DOHH2 (cell line): ENCODE data around the gene AGT.

Source experiments
- H3F3A ChIP-seq: fragments of 200-600 bp; sonication (generic), shearing (Covaris generic); 2 replicates; pipeline ENCODE4 v1.6.0; 2016; ENCODE audit warnings: antibody characterized with exemption, mild to moderate bottlenecking; ENCODE audit not compliant: control insufficient read depth, insufficient read depth
- H3K27ac ChIP-seq: fragments of 200-600 bp; sonication (generic); 2 replicates; pipeline ENCODE4 v1.5.1; 2014; ENCODE audit warnings: low read depth, mild to moderate bottlenecking, low read length, moderate library complexity
- H3K27me3 ChIP-seq: fragments of 200-600 bp; sonication (generic); 2 replicates; pipeline ENCODE4 v1.6.1; 2014; ENCODE audit warnings: mild to moderate bottlenecking, low read length, mixed read lengths; ENCODE audit not compliant: control insufficient read depth
- H3K36me3 ChIP-seq: fragments of 200-600 bp; sonication (generic); 2 replicates; pipeline ENCODE4 v1.6.1; 2014; ENCODE audit warnings: mild to moderate bottlenecking, low read length, moderate library complexity, mixed read lengths; ENCODE audit not compliant: control insufficient read depth
- H3K4me1 ChIP-seq: fragments of 200-600 bp; sonication (generic); 2 replicates; pipeline ENCODE4 v1.6.1; 2014; ENCODE audit warnings: mild to moderate bottlenecking, low read length, mixed read lengths; ENCODE audit not compliant: control insufficient read depth
- H3K4me2 ChIP-seq: fragments of 200-600 bp; sonication (generic); 2 replicates; pipeline ENCODE4 v1.6.0; 2014; ENCODE audit warnings: mild to moderate bottlenecking, low read length, moderate library complexity
- H3K4me3 ChIP-seq: fragments of 200-600 bp; sonication (generic); 2 replicates; pipeline ENCODE4 v1.5.1; 2014; ENCODE audit warnings: mild to moderate bottlenecking, low read length, mixed read lengths
- H3K79me2 ChIP-seq: fragments of 200-600 bp; sonication (generic); 2 replicates; pipeline ENCODE4 v1.6.1; 2014; ENCODE audit warnings: mild to moderate bottlenecking, low read length, mixed read lengths; ENCODE audit not compliant: control insufficient read depth
- H3K9me2 ChIP-seq: fragments of 200-600 bp; sonication (generic); replicated peaks from 2 replicates; pipeline ENCODE4 v1.6.1; 2014; ENCODE audit warnings: mild to moderate bottlenecking, low read length, mixed read lengths; ENCODE audit not compliant: control insufficient read depth
- H3K9me3 ChIP-seq: fragments of 200-600 bp; sonication (generic); 2 replicates; pipeline ENCODE4 v1.6.1; 2014; ENCODE audit warnings: antibody characterized with exemption, low read length, mixed read lengths; ENCODE audit not compliant: control insufficient read depth, insufficient read depth
- H4K20me1 ChIP-seq: fragments of 200-600 bp; sonication (generic); 2 replicates; pipeline ENCODE4 v1.6.0; 2014; ENCODE audit warnings: low read depth, mild to moderate bottlenecking, antibody characterized with exemption, low read length, moderate library complexity; ENCODE audit not compliant: control insufficient read depth, insufficient read depth
- EZH2phosphoT487 ChIP-seq: fragments of 200-600 bp; sonication (generic); IDR thresholded peaks from 2 replicates; pipeline ENCODE4 v1.6.1; 2017; ENCODE audit warnings: borderline replicate concordance, mild to moderate bottlenecking, antibody characterized with exemption, low read length, moderate library complexity, mixed read lengths
- TF ChIP-seq, protein P1 (sequence below): fragments of 200-600 bp; sonication (generic); IDR thresholded peaks from one replicate; pipeline ENCODE4 v1.5.1; 2014; ENCODE audit warnings: antibody characterized with exemption, mild to moderate bottlenecking, low read depth, low read length; ENCODE audit not compliant: poor library complexity, severe bottlenecking

AGT gene

DNA sequence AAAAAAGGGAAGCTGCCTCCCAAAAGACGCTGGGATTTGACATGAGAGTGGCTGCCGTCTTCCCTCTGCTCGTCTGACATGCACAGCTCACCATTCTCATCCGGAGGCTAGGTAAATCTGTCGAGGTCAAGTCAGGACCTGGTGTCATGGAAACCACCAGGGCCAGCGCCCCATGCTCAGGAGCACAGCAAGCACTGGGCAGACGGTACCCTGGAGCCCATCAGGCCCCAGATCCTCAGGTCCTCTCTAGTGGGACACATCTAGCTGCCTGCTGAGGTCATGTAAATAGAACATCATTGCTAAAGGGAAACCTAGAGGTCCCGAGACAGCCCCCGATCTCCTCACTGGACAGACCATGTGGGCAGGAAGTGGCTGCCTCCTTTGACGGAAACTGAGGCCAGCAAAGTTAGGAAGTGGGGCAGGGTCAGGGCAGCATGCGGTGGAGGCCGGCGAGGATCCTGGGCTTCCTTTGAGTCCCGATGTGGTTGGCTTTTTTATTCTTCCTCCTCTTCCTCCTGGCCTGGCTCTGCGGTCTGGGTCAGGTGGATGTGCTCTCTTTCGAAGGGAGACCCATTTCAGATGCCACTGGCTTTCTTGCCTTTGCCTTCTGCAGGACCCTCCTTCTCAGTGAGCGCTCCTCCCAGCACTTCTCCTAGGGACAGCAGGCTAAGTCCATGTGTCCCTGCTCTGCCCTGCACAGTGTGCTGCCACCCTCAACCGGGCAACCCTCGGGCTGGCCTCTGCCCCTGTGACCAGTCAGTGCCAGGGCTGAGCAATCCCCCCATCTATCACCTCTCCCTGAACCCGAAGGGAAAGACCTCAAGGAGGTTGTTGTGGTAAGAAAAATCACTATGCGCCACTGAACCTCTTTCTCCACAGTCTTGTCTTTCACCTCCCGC, 5.9 kb downstream of the AGT start:
- Histone ChIP-seq H3K79me2 (no peaks in the 10 kb centered on the region), H3K4me3 (no peak overlapping the region), H3K27me3 (no peaks in the 10 kb centered on the region), H3K9me2 (no peaks in the 10 kb centered on the region), H4K20me1 (no peaks in the 10 kb centered on the region), H3K4me2 (no peak overlapping the region), H3F3A (no peaks in the 10 kb centered on the region), H3K27ac (no peak overlapping the region), H3K4me1 (no peaks in the 10 kb centered on the region), H3K36me3 (no peaks in the 10 kb centered on the region), H3K9me3 (no peaks in the 10 kb centered on the region)
- TF ChIP-seq EZH2phosphoT487 = no peak
- TF ChIP-seq, protein P1, sequence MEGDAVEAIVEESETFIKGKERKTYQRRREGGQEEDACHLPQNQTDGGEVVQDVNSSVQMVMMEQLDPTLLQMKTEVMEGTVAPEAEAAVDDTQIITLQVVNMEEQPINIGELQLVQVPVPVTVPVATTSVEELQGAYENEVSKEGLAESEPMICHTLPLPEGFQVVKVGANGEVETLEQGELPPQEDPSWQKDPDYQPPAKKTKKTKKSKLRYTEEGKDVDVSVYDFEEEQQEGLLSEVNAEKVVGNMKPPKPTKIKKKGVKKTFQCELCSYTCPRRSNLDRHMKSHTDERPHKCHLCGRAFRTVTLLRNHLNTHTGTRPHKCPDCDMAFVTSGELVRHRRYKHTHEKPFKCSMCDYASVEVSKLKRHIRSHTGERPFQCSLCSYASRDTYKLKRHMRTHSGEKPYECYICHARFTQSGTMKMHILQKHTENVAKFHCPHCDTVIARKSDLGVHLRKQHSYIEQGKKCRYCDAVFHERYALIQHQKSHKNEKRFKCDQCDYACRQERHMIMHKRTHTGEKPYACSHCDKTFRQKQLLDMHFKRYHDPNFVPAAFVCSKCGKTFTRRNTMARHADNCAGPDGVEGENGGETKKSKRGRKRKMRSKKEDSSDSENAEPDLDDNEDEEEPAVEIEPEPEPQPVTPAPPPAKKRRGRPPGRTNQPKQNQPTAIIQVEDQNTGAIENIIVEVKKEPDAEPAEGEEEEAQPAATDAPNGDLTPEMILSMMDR = no peak

DNA sequence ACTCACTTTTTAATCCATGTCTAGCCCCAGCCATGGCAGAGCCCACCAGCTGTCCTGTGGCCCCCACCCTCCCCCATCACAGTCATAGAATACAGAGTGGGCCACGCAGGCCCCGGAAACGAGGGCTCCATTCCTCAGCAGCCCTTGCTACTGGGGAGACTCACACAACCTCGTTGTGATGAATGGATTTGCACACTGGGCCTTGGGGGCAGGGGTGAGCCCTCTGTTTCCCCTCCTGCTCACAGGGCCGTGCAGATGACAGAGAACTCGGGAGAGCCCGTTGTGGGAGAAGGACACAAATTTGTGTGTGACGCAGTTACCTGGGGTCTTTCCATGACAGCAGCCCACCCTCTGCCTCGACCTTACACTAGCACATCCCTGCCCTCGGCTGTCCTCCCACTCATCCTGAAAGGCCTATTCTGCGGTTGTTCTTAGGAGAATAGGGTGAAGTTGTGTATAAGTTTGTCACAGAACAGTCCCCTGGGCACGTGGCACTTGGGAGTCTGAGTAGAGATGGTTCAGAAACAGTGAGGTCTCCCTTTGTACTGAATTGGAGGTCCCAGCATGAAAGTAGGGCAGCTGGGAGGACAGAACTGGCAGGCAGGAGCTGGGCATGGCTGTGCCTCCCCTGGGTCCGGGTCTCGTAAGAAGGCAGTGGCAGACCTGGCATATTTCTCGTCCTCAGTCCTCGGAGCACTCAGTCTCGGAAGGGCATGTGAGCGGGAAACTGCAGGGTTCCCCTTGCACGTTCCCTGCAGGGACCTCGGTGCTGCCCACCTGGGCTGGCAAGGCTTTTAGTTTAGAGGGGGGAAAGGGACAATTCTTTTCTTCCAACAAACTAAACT, 6.8 kb downstream of the AGT start:
- Histone ChIP-seq H3K4me1 (no peaks in the 10 kb centered on the region), H3K9me2 (no peaks in the 10 kb centered on the region), H4K20me1 (no peaks in the 10 kb centered on the region), H3K27ac (no peak overlapping the region), H3K4me3 (no peak overlapping the region), H3K79me2 (no peaks in the 10 kb centered on the region), H3K9me3 (no peaks in the 10 kb centered on the region), H3F3A (no peaks in the 10 kb centered on the region), H3K4me2 (no peak overlapping the region), H3K36me3 (no peaks in the 10 kb centered on the region), H3K27me3 (no peaks in the 10 kb centered on the region)
- TF ChIP-seq, protein P1 = no peak
- no peak for TF ChIP-seq EZH2phosphoT487

DNA sequence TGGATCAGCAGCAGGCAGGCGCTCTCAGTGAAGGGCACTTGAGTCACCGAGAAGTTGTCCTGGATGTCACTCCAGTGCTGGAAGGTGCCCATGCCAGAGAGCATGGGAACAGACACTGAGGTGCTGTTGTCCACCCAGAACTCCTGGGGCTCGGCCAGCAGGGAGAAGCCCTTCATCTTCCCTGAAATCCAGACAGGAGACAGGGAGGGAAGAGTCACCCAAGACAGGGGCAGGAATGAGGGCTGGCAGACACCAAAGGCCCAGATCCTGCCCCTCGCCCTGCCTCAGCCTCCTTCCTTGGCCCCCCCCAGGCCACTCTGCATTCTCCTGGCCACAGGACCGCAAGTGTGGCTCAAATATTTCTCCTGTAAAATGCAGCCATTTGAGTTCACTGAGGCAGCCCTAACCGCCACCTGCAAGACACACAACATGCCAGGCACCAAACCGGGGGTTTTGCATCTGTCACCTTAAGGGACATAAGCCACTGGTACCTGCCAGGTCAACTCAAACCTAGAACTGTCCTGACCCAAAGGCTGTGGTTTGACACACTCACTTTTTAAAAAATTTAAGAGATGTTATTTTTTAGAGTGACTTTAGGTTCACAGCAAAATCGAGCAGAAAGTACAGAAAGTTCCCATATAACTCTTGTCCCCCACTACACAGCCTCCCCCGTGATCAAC, 7.8 kb downstream of the AGT start:
- Histone ChIP-seq H3K4me1 (no peaks in the 10 kb centered on the region), H3K27me3 (no peaks in the 10 kb centered on the region), H3K9me2 (no peaks in the 10 kb centered on the region), H3K4me2 (no peak overlapping the region), H3K79me2 (no peaks in the 10 kb centered on the region), H3K9me3 (no peaks in the 10 kb centered on the region), H3K27ac (no peak overlapping the region), H3K4me3 (no peak overlapping the region), H4K20me1 (no peaks in the 10 kb centered on the region), H3F3A (no peaks in the 10 kb centered on the region), H3K36me3 (no peaks in the 10 kb centered on the region)
- TF ChIP-seq, protein P1 = no peak
- no peak for TF ChIP-seq EZH2phosphoT487
